GM18909 (cell line): Measurements from ENCODE around the gene ACSL3.

ENCODE experiments used
- ATAC-seq: cut with Tn5 transposase; IDR thresholded peaks from one replicate; pipeline ENCODE4 v1.9.1; 2021; ENCODE audit warnings: mild to moderate bottlenecking; ENCODE audit not compliant: unreplicated experiment, poor library complexity

The ACSL3 gene

DNA sequence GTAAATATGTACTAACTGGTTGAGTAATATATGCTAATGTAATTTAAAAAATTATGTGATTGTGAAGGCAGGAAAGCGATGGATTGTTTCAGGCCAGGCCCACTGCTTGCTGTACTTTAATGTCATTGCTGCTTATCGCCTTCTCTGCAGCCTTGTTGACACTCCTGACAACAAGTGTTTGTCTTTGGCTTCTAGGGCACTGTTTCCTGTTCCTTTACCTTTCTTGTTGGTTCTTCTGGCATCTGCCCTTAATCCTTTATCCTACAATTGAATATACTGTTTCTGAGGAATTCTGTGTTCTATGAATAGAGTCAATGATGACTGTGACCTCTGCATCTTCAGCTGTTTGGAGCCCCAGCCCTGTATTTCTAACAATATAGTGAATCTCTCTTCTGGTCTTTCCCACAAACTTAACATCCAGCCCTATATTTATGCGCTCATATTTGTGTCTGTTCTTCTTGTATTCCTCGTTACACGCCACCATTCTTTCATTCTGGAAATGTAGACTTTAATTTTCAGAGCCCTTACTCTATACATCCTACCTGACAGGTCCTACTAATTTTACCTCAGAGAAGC lies 17.6 kb downstream of the ACSL3 start:
- ATAC-seq: no peak

- no peak for ATAC-seq
Measured at GRCh38 chr2:222878877-222879603, 18.2 kb downstream of the ACSL3 start.

DNA sequence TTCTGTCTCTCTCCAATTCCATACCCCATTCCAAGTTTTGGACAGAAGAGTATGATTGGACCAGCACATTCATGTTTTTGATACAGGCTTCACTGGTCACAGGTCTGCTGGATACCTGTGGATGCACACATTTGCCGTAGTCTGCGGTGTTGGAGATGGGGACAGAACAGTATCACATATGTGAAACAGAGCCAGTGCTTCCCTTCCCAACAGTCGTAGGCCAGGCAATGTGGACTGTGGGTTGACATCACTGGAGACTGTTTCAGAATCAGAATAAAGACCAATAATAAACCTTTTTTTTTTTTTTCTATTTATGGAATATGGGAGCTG lies 18.7 kb downstream of the ACSL3 start:
- ATAC-seq: no peak

DNA sequence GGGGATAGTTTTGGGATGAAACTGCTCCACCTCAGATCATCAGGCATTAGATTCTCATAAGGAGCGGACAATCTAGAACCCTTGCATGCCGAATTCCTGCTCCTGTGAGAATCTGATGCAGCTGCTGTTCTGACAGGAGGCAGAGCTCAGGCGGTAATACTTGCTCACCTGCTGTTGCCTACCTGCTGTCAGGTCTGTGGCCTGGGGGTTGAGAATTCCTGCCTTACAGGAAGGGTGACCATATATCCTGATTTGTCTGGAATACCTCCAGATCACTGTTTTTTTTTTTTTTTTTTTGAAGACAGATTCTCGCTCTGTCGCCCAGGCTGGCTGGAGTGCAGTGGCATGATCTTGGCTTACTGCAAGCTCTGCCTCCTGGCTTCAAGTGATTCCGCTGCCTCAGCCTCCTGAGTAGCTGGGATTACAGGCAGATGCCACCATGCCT lies 21.7 kb downstream of the ACSL3 start:
- ATAC-seq: no peak

DNA sequence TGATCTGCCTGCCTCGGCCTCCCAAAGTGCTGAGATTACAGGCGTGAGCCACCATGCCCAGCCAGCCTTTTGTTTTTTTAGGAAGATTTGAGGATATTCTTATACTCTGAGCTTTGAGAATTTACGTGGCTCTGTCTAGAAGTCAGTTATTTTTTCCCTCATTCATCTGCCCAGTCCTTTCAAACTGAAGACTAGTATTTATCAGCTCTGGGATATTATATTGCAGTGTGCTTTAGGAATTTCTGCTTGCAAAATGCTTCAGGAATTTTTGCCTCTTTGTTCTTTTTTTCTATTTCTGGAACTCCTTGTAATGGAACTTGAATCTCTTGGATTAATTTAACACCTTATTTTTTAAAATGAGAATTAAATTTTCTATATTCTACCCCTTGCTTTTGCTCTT lies 22.6 kb downstream of the ACSL3 start:
- no peak for ATAC-seq

- ATAC-seq: no peak
Measured at GRCh38 chr2:222884114-222884771, 23.4 kb downstream of the ACSL3 start.

DNA sequence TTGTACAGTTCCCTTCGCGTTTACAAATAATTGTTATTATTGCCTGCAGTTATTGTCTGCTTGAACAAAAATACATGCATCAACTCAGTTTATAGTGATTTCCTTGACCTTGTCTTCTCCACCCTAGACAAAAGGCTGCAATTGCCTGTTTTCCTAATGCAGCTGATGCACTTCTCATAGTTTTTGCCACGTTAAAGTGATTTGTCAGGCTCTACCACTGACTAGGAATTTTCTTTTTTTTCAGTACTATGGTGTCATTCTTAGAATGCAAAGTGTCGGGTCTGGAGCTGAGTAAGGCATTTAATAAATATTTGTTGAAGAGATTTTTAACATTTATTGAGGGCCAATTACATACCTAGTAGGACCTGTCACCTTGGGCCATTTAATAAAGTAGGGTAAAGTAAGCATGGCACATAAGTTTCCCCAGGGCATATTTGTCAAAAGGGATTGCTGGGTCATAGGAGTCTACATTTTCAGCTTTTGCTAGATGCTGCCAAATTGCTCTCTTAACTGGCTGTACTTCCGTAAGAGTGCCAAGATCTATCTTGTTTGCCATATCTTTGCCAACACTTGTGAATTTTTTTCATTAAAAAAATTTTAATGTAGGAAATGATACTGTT lies 24.1 kb downstream of the ACSL3 start:
- no peak for ATAC-seq

DNA sequence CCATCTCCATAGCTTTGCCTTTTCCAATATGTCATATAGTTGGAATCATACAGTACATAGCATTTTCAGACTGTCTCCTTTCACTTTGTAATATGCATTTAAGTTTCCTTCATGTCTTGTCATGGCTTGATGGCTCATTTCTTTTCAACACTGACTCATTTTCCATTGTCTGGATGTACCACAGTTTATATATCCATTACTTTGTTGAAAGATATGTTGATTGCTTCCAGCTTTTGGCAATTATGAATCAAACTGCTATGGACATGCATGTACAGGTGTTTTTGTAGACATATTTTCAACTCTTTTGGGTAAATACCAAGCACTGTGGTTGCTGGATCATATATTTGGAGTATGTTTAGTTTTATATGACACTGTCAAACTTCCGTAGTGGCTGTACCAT lies 26.3 kb downstream of the ACSL3 start:
- no peak for ATAC-seq

GRCh38 chr2:222888716-222889115 lies 27.9 kb downstream of the ACSL3 start:
- no peak for ATAC-seq

DNA sequence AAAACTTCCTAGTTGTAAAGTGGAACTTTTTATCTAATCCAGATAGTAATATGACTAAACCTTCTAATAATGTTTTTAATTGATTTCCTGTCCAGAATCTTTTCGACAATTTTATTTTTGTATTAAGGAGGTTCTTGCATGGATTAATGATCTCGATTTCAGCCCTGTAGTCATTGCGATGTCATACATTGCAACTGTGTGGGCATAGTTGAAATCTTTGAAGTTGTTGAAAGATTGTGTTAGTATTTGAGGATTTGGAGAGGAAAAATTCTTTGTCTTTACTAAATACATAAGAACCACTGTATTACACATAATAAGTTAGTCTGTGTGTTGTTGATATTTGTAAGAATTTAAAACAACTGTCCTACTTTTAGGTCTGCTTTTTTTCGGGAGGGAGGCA lies 31.1 kb downstream of the ACSL3 start:
- no peak for ATAC-seq

GRCh38 chr2:222892321-222892720 lies 31.5 kb downstream of the ACSL3 start:
- ATAC-seq: no peak

GRCh38 chr2:222892761-222893160 lies 31.9 kb downstream of the ACSL3 start:
- ATAC-seq: no peak

DNA sequence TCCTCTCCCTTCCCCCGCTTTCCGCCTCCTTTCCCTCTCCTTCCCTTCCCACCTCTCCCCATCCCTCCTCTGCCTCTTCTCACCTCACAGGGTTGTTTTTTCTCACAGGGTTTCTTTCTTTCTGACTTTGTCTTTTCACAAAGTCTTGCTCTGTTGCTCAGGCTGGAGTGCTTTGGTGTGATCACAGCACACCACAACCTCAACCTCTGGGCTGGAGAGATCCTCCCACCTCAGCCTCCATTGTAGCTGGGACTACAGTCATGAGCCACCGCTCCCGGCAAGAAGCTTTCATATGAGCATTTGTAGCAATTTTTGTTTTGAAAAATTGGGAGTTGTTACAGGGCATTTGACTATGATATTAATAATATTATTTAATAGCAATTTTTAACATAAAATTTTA lies 32.9 kb downstream of the ACSL3 start:
- no peak for ATAC-seq

GRCh38 chr2:222895144-222895543 lies 34.3 kb downstream of the ACSL3 start:
- ATAC-seq: no peak

GRCh38 chr2:222897898-222898297 lies 37.1 kb downstream of the ACSL3 start:
- no peak for ATAC-seq

DNA sequence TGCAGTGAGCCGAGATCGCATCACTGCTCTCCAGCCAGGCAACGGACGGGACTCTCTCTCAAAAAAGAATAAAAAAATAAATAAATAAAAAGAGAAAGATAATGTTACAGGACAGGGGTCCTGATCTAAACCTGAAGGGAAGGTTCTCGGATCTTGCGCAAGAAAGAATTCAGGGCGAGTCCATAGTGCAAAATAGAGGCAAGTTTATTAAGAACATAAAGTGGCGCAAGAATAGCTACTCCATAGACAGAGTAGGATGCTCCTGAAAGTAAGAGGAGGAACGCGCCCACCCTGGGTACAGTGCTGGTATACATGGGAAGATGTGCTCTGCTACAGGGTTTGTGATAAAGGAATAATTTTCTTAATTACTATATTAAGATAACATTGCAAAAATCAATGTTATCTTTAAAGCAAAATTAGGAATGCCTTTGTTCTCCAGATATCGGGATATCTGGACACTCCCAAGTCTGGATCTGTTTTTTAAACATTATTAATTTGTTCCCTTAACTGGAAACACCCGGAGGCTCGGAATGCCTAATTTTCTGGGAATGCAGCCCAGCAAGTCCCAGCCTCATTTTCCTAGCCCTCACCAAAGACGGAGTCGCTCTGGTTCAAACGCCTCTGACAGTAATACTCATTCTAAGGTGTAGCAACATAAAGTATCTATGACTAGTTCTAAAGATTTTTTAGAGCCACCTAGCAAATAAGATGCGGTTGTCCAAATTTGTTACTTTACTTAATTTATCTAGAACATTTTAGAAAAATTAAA lies 38.8 kb downstream of the ACSL3 start:
- no peak for ATAC-seq

GRCh38 chr2:222900354-222900753 lies 39.5 kb downstream of the ACSL3 start:
- ATAC-seq: no peak

GRCh38 chr2:222902660-222903059 lies 41.8 kb downstream of the ACSL3 start:
- no peak for ATAC-seq

DNA sequence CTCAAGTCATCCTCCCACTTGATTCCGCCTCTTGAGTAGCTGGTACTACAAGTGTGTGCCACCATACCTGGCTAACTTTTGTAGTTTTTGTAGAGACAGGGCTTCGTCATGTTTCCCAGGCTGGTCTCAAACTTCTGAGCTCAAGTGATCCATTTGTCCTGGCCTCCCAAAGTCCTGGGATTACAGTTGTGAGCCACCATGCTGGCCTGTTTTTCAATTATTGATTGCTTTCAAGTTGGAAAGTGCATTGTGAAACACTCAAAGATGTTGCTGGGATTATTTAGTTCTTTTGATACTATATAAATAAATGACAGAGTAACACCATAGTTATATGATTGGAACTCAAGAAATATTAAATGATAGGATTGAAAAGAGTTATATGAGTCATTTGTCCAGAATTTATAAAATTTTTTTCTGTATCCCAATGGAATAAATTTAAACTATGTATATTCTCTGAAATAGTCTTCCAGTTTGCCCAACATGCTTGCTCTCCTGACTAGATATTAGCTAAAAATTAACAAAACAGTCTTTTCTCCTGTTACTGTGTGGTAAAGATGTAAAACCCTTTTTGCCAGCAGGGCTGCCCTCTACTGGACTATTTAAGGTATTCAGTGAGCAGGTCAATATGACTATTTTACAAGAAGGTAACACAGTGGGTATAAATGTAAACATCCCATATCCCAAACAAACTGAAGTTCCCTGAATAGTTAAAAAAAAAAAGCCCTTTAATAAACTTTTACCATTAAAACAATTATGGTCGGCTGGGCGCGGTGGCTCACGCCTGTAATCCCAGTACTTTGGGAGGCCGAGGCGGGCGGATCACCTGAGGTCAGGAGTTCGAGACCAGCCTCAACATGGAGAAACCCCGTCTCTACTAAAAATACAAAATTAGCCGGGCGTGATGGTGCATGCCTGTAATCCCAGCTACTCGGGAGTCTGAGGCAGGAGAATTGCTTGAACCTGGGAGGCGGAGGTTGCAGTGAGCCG lies 42.7 kb downstream of the ACSL3 start:
- peak; percentile 89 for ATAC-seq
